GM08714 (cell line): ENCODE results near the gene YWHAH.

Experiments used
- H3K4me3 ChIP-seq: fragments of 200-500 bp; sonication (Bioruptor generic); 2 replicates; pipeline ENCODE4 v1.5.1; 2014; ENCODE audit warnings: mild to moderate bottlenecking, low read length, inconsistent platforms
- ZNF274 ChIP-seq: IDR thresholded peaks from 2 replicates; pipeline ENCODE4 v1.6.1; 2012; ENCODE audit warnings: mild to moderate bottlenecking, low read depth, low read length

The YWHAH gene

DNA sequence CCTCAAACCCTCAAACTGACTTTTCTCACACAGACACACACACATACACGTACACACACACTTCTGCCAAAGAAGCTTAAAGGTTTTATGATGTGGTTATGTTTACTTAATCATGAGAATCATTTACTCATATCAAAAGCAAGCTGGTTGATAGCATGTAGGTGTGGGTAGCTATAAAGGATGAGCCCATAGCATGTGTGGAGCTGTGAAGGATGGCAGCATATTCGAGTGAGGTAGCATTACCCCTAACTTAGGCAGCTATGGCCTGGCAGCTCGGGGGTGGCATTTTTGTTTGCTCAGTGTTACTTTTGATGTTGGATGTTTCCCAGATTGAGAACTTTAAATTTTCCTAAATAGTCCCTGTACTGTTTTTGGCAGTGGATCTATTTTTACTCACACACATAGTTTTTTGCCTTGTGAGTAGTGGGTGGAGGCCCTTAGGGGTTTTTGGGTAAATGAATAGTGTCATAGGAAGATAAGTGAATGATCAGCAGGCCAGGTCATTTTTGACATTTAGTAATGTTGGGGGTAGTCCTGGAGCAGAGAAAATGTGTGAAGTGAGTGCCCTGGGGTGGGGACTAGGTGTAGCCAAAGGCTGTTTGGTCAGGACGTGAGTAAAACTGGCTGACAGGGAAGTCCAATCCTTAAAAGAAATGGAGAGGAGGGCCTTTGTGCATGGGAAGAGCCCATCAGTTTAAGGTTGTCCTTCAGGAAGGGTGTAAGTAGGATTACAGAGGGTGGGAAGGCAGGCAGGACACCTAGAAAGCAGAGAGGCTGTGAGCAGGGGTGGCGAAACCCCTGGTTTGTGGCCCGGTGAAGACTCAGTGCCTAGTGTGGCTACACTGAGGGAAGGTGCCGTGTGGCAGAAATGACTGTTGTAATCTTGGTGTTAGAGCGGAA, 7.1 kb downstream of the YWHAH start:
- no peak overlapping the region for H3K4me3 ChIP-seq
- no peak for TF ChIP-seq ZNF274

DNA sequence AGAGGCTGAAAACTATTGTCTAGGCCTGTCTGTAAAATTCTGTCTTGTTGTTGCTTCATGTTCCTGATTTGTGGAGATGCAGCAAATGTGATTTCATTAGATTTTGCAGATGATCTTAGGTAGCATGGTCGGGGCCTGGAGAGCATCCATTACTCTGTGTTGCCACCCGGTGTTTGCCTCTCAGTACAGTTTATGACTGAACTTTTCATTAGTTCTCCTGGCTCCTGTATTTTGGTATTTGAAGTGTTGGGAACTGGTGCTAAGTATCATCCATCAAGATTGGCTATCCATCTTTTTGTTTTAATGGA, 7.7 kb downstream of the YWHAH start:
- H3K4me3 ChIP-seq: no peak overlapping the region
- TF ChIP-seq ZNF274: no peak

DNA sequence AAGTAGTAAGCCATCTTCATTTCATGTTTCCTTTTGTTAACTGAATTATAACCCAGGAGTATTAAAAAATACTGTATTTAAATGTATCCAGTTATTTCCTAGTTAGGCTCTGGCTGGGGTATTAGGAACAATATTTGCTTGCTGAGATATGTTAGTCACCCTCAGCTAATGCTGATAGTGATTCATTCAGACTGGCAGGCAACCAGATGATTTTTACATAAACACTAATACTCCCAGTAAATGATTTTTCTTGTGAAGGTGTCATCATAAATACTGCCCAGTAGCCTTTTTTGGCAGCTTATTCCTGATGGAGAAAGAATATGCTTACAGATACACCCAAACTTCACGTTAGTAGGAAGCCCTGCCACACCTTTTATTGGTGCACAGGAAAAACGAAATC, 8.1 kb downstream of the YWHAH start:
- no peak overlapping the region for H3K4me3 ChIP-seq

DNA sequence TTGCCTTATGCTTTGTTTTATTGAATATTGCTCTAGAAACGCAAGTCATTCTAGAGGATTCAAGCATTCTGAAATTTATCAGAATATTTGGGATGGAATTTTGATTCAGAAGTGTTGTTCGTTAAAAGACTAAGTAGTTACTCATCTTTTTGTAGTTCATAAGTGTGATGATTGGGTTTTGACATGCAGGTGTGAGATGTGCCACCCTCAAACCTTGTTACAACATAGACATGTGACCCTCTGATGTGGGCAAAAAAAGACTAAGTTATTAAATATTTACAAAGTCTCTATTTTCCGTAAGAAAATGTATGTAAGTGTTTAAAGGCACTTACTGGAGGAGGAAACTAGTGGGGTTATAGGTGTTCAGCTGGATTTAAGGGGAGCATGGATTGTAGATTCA, 8.9 kb downstream of the YWHAH start:
- H3K4me3 ChIP-seq: no peak overlapping the region

More for the DNA sequence above, 8.1 kb downstream of the YWHAH start:
- no peak for TF ChIP-seq ZNF274

DNA sequence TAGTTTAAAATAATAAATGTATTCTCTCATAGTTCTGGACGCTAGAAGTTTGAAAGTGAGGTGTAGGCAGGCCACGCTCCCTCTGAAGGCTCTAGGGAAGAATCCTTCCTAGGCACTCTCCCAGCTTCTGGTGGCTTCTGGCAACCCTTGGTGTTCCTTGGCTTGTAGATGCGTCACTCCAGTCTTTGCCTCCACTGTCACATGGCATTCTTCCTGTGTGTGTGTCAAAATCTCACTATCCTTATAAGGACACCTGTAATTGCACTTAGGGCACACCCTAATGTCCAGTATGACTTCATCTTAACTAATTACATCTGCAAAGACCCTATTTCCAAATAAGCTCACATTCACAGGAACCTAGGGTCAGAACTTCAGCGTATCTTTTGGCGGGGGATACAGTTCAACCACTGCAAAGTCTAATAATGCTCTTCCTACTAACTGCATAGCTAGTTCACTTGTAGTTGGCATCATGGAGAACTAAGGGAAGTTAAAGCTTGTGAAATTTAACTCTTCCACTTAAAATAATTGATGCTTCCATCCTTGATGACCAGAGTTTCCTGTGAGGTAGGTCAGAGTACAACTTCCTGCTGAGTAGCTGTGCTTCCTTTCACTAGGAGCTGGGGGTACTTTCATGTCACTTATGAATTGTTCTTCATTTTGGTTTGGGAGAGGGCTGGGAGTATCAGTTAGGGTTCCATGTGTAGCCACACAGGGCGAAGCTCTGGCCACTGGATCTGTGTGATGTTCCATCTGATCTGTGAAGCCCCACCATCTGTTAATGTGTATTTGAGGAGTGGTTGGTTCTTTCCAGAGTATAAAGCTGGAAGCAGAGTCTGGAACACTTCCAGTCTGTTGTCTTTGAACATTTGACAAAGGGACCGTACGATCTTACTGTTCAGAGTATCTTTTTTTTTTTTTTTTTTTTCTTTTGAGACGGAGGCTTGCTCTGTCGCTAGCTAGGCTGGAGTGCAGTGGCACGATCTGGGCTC, 10.5 kb downstream of the YWHAH start:
- no peak for TF ChIP-seq ZNF274
- H3K4me3 ChIP-seq: no peak overlapping the region

More for the DNA sequence above, 8.9 kb downstream of the YWHAH start:
- no peak for TF ChIP-seq ZNF274

DNA sequence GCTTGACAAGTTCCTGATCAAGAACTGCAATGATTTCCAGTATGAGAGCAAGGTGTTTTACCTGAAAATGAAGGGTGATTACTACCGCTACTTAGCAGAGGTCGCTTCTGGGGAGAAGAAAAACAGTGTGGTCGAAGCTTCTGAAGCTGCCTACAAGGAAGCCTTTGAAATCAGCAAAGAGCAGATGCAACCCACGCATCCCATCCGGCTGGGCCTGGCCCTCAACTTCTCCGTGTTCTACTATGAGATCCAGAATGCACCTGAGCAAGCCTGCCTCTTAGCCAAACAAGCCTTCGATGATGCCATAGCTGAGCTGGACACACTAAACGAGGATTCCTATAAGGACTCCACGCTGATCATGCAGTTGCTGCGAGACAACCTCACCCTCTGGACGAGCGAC, 12.0 kb downstream of the YWHAH start:
- H3K4me3 ChIP-seq: no peak overlapping the region
- TF ChIP-seq ZNF274: no peak

DNA sequence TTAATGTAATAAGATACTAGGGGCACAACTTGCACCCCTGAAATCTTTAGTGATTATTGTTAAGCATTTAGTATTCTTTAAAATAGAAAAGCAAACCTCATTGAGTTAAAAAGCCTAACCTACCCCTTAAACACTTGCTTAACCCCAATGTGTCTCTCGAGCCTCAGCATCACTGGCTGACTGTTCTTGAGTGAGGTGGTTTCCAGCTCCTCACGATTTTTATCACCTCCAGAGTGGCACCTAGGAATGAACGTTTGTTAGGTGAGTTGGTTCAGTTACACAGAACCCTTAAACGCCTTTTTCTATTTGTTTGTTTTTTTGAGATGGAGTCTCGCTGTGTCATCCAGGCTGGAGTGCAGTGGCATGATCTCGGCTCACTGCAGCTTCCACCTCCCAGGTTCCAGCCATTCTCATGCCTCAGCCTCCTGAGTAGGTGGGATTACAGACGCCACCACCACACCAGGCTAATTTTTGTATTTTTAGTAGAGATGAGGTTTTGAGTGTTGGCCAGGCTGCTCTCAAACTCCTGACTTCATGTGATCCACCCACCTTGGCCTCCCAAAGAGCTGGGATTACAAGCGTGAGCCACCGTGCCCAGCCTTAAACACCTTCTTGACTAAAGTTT, 13.7 kb downstream of the YWHAH start:
- H3K4me3 ChIP-seq: no peak overlapping the region
- TF ChIP-seq ZNF274: no peak

DNA sequence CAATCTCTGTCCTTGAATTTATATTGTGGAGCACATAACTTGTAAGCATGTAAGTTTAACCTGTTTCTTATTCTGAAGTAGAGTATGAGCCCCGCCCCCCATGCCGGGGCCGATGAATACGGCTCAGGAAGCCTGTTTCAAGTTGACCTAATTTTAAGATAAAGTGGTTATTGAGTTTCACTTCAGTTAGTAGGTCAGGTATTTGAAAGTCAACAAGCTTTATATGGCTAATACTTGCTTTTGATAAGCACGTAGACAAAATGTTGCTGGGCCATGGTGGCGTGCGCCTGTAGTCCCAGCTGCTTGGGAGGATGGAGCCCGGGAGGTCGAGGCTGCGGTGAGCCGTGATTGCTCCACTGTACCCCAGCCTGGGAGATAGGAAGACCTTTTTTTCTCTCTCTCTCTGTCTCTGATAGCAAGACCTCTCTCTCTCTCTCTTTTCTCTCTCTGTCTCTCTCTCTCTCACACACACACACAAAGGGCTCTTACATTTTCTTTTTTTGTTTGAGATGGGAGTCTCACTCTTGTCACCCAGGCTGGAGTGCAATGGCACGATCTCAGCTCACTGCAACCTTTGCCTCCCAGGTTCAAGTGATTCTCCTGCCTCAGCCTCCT, 14.4 kb downstream of the YWHAH start:
- no peak overlapping the region for H3K4me3 ChIP-seq
- no peak for TF ChIP-seq ZNF274

DNA sequence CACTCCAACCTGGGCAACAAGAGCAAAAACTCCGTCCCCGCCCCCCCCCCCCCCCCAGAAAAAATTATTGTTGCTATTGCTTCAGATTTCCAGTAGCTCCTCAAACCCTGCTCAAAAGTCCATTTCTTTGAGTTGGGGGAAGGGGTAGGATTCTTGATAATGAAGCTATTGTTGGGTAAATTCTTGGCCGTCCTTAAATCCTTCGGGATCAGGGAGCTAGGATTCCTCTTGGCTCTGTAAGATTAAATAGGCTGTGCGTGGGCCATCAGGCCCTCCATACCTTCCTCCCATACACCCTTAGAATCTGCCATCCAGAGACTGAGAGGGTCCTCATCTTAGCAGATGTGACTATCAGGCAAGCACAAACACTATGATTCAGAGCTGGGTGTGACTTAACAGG, 16.4 kb downstream of the YWHAH start:
- TF ChIP-seq ZNF274: no peak
- H3K4me3 ChIP-seq: no peak overlapping the region

DNA sequence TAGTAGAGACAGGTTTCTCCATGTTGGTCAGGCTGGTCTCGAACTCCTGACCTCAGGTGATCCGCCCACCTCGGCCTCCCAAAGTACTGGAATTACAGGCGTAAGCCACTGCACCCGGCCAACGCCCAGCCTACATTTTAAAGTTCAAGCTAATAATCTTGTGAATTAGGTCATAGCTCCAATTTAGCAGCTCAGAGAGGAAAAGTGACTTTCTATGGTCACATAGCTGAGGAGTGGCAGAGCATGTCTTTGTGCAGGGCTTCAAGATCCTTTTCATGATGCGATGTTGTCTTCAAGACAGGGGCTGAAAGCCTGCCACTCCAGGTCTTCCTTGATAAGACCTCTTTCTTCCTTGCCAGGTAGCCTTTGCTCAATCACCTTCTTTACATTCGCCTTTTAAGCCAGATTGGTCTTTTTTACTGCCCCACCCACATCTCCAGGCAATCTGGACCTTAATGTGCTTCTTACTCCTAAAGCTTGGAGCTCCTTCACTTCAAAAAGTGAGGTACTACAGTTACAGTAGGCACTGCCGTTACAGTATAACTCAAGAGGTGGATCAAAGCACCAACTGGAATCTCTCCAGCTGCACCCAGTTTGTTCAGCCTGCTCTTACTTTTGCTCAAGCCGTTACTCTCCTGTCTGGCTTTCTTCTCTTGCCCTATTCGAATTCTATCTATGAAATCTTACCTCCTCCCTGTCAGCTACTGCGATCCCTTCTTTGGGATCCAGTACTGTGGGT, 18.2 kb downstream of the YWHAH start:
- no peak for TF ChIP-seq ZNF274

DNA sequence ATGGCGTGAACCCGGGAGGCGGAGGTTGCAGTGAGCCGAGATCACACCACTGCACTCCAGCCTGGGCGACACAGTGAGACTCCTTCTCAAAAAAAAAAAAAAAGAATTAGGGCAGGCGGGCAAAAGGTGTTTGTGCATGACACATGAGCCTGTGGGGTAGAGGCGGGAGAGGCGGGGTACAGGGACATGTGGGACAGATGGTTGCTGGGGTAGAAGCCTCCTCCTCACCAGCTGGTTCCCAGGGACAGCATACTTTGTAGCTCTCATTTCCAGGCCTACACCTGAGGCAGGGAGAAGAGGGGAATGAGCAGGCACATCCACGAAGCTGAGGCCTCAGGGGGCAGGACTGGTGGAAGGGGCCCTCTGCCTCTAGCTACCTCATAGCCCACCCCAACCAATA, 23.7 kb downstream of the YWHAH start:
- no peak for TF ChIP-seq ZNF274

More for the DNA sequence above, 18.2 kb downstream of the YWHAH start:
- no peak overlapping the region for H3K4me3 ChIP-seq

DNA sequence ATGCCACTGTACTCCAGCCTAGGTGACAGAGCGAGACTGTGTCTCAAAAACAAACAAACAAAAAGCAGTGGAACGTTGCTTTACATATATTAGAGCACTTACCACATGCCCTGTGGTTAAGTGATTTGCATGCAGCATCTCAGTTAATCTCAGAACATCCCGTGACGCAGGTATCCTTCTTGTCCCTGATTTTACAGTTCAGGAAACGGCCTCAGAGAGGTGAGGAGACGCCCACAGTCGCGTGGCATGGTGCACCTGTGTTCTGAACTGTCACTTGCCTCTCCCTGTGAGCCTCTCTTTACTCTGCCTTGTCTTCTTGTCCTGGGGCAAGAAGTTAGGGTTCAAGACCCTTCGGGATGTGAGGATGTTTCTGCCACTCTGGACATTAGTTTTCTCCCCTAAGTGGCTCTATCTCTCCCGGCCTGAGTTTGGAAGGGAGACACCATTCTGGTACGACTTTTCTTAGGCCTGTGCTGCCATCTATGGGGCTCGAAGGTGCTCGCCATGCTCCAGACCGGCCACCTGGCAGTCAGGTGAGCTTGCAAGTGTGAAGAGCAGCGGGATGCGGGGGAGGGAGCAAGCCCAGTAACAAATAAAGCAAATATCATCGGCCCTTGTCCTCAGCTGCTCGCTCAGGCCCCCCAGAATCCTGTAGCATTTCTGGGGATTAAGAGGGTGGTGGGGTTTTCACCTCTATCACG, 25.6 kb downstream of the YWHAH start:
- no peak for TF ChIP-seq ZNF274
- peak overlapping the region; percentile 29; the same call in 1 of the 2 replicates for H3K4me3 ChIP-seq

More for the DNA sequence above, 23.7 kb downstream of the YWHAH start:
- H3K4me3 ChIP-seq: no peak overlapping the region
